ENCODE measurements around the gene EIF4A2.
A peak's percentile ranks its signal among the peaks of the same experiment; 100 is the strongest.

Gene EIF4A2

DNA sequence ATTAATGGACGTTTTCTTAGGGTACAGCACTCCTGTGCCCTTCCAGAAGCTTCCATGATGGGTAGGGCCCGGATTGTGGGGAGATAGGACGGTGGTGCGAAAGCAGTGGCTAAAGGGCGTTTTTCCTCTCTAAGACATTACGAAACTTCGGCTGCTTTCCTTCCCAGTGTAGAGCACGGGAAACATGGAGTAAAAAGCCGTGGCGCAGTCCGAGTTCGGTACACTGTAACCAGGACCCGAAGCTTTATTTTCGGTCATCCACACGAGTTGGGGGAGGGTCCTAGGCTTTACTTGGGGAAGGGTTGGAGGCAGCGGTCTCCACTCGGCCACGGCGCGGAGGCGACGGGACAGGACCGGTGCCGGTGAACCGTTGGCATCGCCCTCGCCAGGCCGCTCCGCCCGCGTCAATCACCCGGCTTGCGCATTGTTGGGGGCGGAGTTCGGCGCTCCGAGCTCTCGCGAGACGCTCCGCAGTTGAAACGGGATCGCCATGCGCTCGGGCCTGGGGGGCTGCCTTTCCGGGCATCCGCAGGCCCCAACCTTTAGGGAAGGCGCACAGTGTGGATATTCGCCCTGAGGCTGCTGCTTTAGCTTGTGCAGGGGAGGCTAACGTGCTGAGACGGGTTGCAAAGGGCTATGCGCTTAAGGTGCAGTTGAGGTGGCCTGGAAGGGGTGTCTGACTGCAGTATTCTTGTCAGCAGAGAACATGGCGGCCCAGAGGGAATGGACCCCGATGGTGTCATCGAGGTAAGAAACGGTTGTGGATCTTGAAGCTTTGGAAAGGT is 546 bp downstream of the EIF4A2 start:
- peak overlapping the region; percentile 96 for H3K4me3 ChIP-seq (ENCODE audit: low read depth, low read length)
- no peak for DNase-seq (ENCODE audit: low read depth)
- no peak for TF ChIP-seq CTCF (IDR thresholded peaks at IDR 0.05; ENCODE audit: control insufficient read depth, extremely low read depth, insufficient read depth)

- DNase-seq (ENCODE audit: low read depth): no peak
- peak overlapping the region; percentile 96 for H3K4me3 ChIP-seq (ENCODE audit: low read depth, low read length)
These were observed 1.6 kb downstream of the EIF4A2 start for GRCh38 chr3:186784820-186785494.

GRCh38 chr3:186785495-186786018 is 2.2 kb downstream of the EIF4A2 start:
- peak overlapping the region; percentile 96 for H3K4me3 ChIP-seq (ENCODE audit: low read depth, low read length)
- no peak for TF ChIP-seq CTCF (IDR thresholded peaks at IDR 0.05; ENCODE audit: control insufficient read depth, extremely low read depth, insufficient read depth)
- no peak for DNase-seq (ENCODE audit: low read depth)

More at GRCh38 chr3:186784820-186785494, 1.6 kb downstream of the EIF4A2 start:
- no peak for TF ChIP-seq CTCF (IDR thresholded peaks at IDR 0.05; ENCODE audit: control insufficient read depth, extremely low read depth, insufficient read depth)

- no peak for TF ChIP-seq CTCF (IDR thresholded peaks at IDR 0.05; ENCODE audit: control insufficient read depth, extremely low read depth, insufficient read depth)
- H3K4me3 ChIP-seq (ENCODE audit: low read depth, low read length): no peak overlapping the region
- no peak for DNase-seq (ENCODE audit: low read depth)
These were observed 3.5 kb downstream of the EIF4A2 start for GRCh38 chr3:186786922-186787321.

- H3K4me3 ChIP-seq (ENCODE audit: low read depth, low read length): no peak overlapping the region
- no peak for DNase-seq (ENCODE audit: low read depth)
- no peak for TF ChIP-seq CTCF (IDR thresholded peaks at IDR 0.05; ENCODE audit: control insufficient read depth, extremely low read depth, insufficient read depth)
These were observed 4.5 kb downstream of the EIF4A2 start for GRCh38 chr3:186787642-186788481.

GRCh38 chr3:186788482-186789370 is 5.3 kb downstream of the EIF4A2 start:
- no peak overlapping the region for H3K4me3 ChIP-seq (ENCODE audit: low read depth, low read length)
- no peak for DNase-seq (ENCODE audit: low read depth)

More at GRCh38 chr3:186788482-186789370, 5.3 kb downstream of the EIF4A2 start:
- TF ChIP-seq CTCF (IDR thresholded peaks at IDR 0.05; ENCODE audit: control insufficient read depth, extremely low read depth, insufficient read depth): no peak
